GM20431 (cell line): Measurements from ENCODE around the gene CA6.
"Not testable (repeated sequence)": the region's sequence is repeated elsewhere in the genome, so short reads cannot be mapped to it uniquely, and the experiment has no call there.

Experiments
- in situ Hi-C: fragments of 300-500 bp; cut with MseI, MboI; formaldehyde crosslinking; loops from one replicate; pipeline ENCODE4 v1.15.0; 2020; ENCODE audit warnings: low sequenced_read_pairs; ENCODE audit not compliant: unreplicated experiment

Gene CA6

GRCh38 chr1:8965121-8965820 is 19.6 kb downstream of the CA6 start:
- in situ Hi-C loops = no loop called here

GRCh38 chr1:8966606-8967005 is 20.9 kb downstream of the CA6 start:
- in situ Hi-C loops = no loop called here

GRCh38 chr1:8968902-8969301 is 23.2 kb downstream of the CA6 start:
- in situ Hi-C loops = not testable (repeated sequence)

- in situ Hi-C loops = no loop called here
Measured at GRCh38 chr1:8969937-8970336, 24.3 kb downstream of the CA6 start.

GRCh38 chr1:8970870-8971337 is 25.2 kb downstream of the CA6 start:
- in situ Hi-C loops = no loop called here

GRCh38 chr1:8974551-8974950 is 28.9 kb downstream of the CA6 start:
- in situ Hi-C loops = no loop called here

- in situ Hi-C loops = no loop called here
Measured at GRCh38 chr1:8976338-8976737, 30.7 kb downstream of the CA6 start.

GRCh38 chr1:8976896-8977450 is 31.3 kb downstream of the CA6 start:
- in situ Hi-C loops = no loop called here

GRCh38 chr1:8980656-8981055 is 35.0 kb downstream of the CA6 start:
- in situ Hi-C loops = loop anchor here (10.0 kb wide), 1 partner anchor 66 kb away; no protein-coding TSS in a partner anchor

GRCh38 chr1:8981169-8981568 is 35.5 kb downstream of the CA6 start:
- in situ Hi-C loops = loop anchor here (10.0 kb wide), 1 partner anchor 66 kb away; no protein-coding TSS in a partner anchor

- in situ Hi-C loops = loop anchor here (10.0 kb wide), 1 partner anchor 69 kb away; no protein-coding TSS in a partner anchor
Measured at GRCh38 chr1:8984203-8984602, 38.5 kb downstream of the CA6 start.

- in situ Hi-C loops = loop anchor here (10.0 kb wide), 1 partner anchor 70 kb away; no protein-coding TSS in a partner anchor
Measured at GRCh38 chr1:8984990-8985389, 39.3 kb downstream of the CA6 start.

GRCh38 chr1:8985915-8986813 is 40.5 kb downstream of the CA6 start:
- in situ Hi-C loops = loop anchor here (10.0 kb wide), 1 partner anchor 71 kb away; no protein-coding TSS in a partner anchor

- in situ Hi-C loops = loop anchor here (10.0 kb wide), 1 partner anchor 72 kb away; no protein-coding TSS in a partner anchor
Measured at GRCh38 chr1:8986814-8987190, 41.1 kb downstream of the CA6 start.

GRCh38 chr1:8987881-8988617 is 42.4 kb downstream of the CA6 start:
- in situ Hi-C loops = loop anchor here (10.0 kb wide), 1 partner anchor 73 kb away; no protein-coding TSS in a partner anchor

- in situ Hi-C loops = loop anchor here (10.0 kb wide), 1 partner anchor 74 kb away; no protein-coding TSS in a partner anchor
Measured at GRCh38 chr1:8988618-8988967, 42.9 kb downstream of the CA6 start.

- in situ Hi-C loops = loop anchor here (10.0 kb wide), 1 partner anchor 74 kb away; no protein-coding TSS in a partner anchor
Measured at GRCh38 chr1:8989061-8989460, 43.4 kb downstream of the CA6 start.

GRCh38 chr1:8989821-8990220 is 44.2 kb downstream of the CA6 start:
- in situ Hi-C loops = loop anchor here (10.0 kb wide), 1 partner anchor 75 kb away; no protein-coding TSS in a partner anchor

- in situ Hi-C loops = no loop called here
Measured at GRCh38 chr1:8992936-8993687, 47.4 kb downstream of the CA6 start.
